Esophagus muscularis mucosa (tissue), 4 donors: ENCODE measurements around the gene L2HGDH. TPM values are rescaled to one million over a fixed set of nuclear protein-coding genes. Genes with fewer than 3 reads are reported as not detected.

Source experiments
- DNase-seq: peaks from one replicate; pipeline ENCODE4 v3.0.0-alpha.2; 2017; ENCODE audit errors: extremely low spot score
- H3K27ac ChIP-seq, 4 donors: fragments of 200-600 bp; sonication (generic); replicated peaks in 1 of 4; 1 replicate in 3 of 4; 2 replicates in 1 of 4; pipeline ENCODE4 v1.5.1; 2016 to 2019; ENCODE audit warnings: mild to moderate bottlenecking in 1 of 4
- H3K27me3 ChIP-seq, 4 donors: fragments of 200-600 bp; sonication (generic); one replicate each; pipeline versions ENCODE4 v1.5.1 to v1.6.0; 2016 to 2019
- H3K36me3 ChIP-seq, 4 donors: fragments of 200-600 bp; sonication (generic); one replicate each; pipeline ENCODE4 v1.5.1; 2016 to 2019
- H3K4me1 ChIP-seq, 4 donors: fragments of 200-600 bp; sonication (generic); one replicate each; pipeline ENCODE4 v1.5.1; 2016 to 2019
- H3K4me3 ChIP-seq, 4 donors: fragments of 200-600 bp; sonication (generic); 1 replicate in 2 of 4; 2 replicates in 2 of 4; pipeline ENCODE4 v1.5.1; 2016 to 2019; ENCODE audit warnings: mild to moderate bottlenecking in 4 of 4, moderate library complexity in 1 of 4
- H3K9me3 ChIP-seq, 4 donors: fragments of 200-600 bp; sonication (generic); 1 replicate in 3 of 4; 2 replicates in 1 of 4; pipeline ENCODE4 v1.5.1; 2016 to 2019
- CTCF ChIP-seq, 3 experiments: fragments of 200-600 bp in 2 of 3; fragments of 450-650 bp in 1 of 3; sonication (generic) in 2 of 3; IDR thresholded peaks; one replicate each; pipeline ENCODE4 v1.5.1; 2017 to 2019; ENCODE audit warnings: antibody characterized with exemption in 3 of 3, mild to moderate bottlenecking in 2 of 3, moderate library complexity in 1 of 3
- EP300 ChIP-seq: sonication (generic); formaldehyde crosslinking; IDR thresholded peaks from one replicate; pipeline ENCODE4 v1.6.1; 2017; ENCODE audit warnings: antibody characterized with exemption
- POLR2A ChIP-seq: fragments of 450-650 bp; IDR thresholded peaks from one replicate; pipeline ENCODE4 v1.6.1; 2017; ENCODE audit warnings: antibody characterized with exemption, moderate library complexity, mild to moderate bottlenecking, low read depth
- POLR2AphosphoS5 ChIP-seq, 2 donors: sonication (generic); formaldehyde crosslinking; IDR thresholded peaks; one replicate each; pipeline ENCODE4 v1.6.1; 2017; ENCODE audit warnings: antibody characterized with exemption in 2 of 2
- WGBS: methylation state at CpG from one replicate; pipeline ENCODE4 v1.1.5; 2018; 5-methylcytosine and 5-hydroxymethylcytosine counted together
- intact Hi-C: fragments of 100-400 bp; cut with DNase I; formaldehyde crosslinking; loops from one replicate; pipeline ENCODE4 v1.15.1; 2023
- total RNA-seq, 4 donors: library from RNA; depleted of rRNA; stranded (reverse); fragments of >200 nt; gene quantifications; one replicate each; pipeline versions ENCODE4 v1.1.0 to v1.2.1, GENCODE V29; 2016

Gene L2HGDH
- total RNA-seq, 4 donors from 2014 or later: 4.0 to 12.2 (median 7.7) TPM

GRCh38 chr14:50288146-50288545, 23.9 kb downstream of the L2HGDH start:
- intact Hi-C loops: no loop called here
- H3K9me3 ChIP-seq: no peaks in the 10 kb centered on the region
- TF ChIP-seq EP300: no peak
- no peak for TF ChIP-seq CTCF (IDR thresholded peaks at IDR 0.05)
- no peak for TF ChIP-seq POLR2A
- no peak for TF ChIP-seq POLR2AphosphoS5 (IDR thresholded peaks at IDR 0.05)

GRCh38 chr14:50285861-50286260, 26.2 kb downstream of the L2HGDH start:
- no peak overlapping the region for H3K4me3 ChIP-seq
- H3K4me1 ChIP-seq: no peaks in the 10 kb centered on the region
- no peaks in the 10 kb centered on the region for H3K9me3 ChIP-seq
- peaks cover 0 to 13% (median 0%) of the 10 kb centered on the region in 4 donors for H3K36me3 ChIP-seq
- no peak for DNase-seq
- no peak overlapping the region for H3K27ac ChIP-seq
- intact Hi-C loops: no loop called here
- H3K27me3 ChIP-seq: no peaks in the 10 kb centered on the region
- TF ChIP-seq POLR2A (no peak), POLR2AphosphoS5 (IDR thresholded peaks at IDR 0.05) (no peak), CTCF (IDR thresholded peaks at IDR 0.05) (no peak), EP300 (no peak)

More at GRCh38 chr14:50288146-50288545, 23.9 kb downstream of the L2HGDH start:
- H3K4me3 ChIP-seq: no peak overlapping the region
- WGBS: 97% methylated on average over 5 of the region's 5 CpGs
- no peaks in the 10 kb centered on the region for H3K4me1 ChIP-seq
- H3K27me3 ChIP-seq: no peaks in the 10 kb centered on the region
- H3K36me3 ChIP-seq: peaks cover 0 to 12% (median 0%) of the 10 kb centered on the region in 4 donors
- H3K27ac ChIP-seq: no peak overlapping the region
- no peak for DNase-seq

DNA sequence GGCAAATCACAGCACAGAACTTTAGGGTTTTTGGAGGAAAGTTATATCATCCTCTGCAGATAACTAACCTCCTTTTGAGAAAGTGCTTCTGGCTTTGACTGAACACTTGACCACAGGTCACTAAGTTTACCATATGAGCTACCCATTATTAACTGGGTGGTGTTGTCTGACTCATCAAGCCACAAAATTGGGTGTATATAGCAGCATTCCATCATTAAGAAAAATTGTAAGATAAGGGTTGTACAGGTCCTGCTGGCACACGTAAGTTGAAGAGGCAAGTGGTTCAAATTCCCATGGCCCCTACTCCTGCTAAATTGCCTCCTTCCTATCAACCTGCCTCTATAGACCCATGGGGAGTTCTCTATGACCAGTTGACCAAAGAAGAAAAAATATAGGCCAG, 39.5 kb downstream of the L2HGDH start:
- Histone ChIP-seq H3K27ac (no peak overlapping the region), H3K9me3 (no peaks in the 10 kb centered on the region), H3K4me1 (no peaks in the 10 kb centered on the region), H3K27me3 (no peaks in the 10 kb centered on the region), H3K4me3 (no peak overlapping the region), H3K36me3 (peaks cover 0 to 13% (median 0%) of the 10 kb centered on the region in 4 donors)
- intact Hi-C loops: no loop called here
- no peak for DNase-seq
- 100% methylated on average over 1 of the region's 1 CpG for WGBS
- TF ChIP-seq POLR2A: no peak
- TF ChIP-seq CTCF (IDR thresholded peaks at IDR 0.05): no peak
- no peak for TF ChIP-seq POLR2AphosphoS5 (IDR thresholded peaks at IDR 0.05)
- TF ChIP-seq EP300: no peak

DNA sequence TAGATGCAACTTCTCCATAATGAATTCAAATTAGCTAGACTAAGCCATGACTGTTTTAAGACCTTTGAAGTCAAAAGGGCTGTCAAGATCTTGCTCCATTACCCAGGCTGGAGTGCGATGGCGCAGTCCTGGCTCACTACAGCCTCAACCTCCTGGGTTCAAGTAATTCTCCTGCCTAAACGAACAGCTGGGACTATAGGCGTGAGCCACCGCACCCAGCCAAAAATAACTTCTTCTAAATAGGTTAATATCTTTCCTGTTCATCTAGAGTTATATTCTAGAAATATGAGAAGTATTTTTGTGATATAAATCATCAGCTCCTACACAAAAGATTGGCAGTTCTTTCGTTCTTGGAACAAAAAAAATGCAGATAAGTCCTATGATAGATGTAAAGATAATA, 41.1 kb downstream of the L2HGDH start:
- TF ChIP-seq POLR2AphosphoS5 (IDR thresholded peaks at IDR 0.05) (no peak), CTCF (IDR thresholded peaks at IDR 0.05) (no peak), EP300 (no peak), POLR2A (no peak)
- no peak for DNase-seq
- intact Hi-C loops: no loop called here
- Histone ChIP-seq H3K27ac (no peak overlapping the region), H3K36me3 (peaks cover 0 to 13% (median 0%) of the 10 kb centered on the region in 4 donors), H3K4me3 (no peak overlapping the region), H3K9me3 (no peaks in the 10 kb centered on the region), H3K27me3 (no peaks in the 10 kb centered on the region), H3K4me1 (no peaks in the 10 kb centered on the region)
- WGBS: 96% methylated on average over 6 of the region's 6 CpGs

- Histone ChIP-seq H3K27ac (no peak overlapping the region), H3K4me1 (no peaks in the 10 kb centered on the region), H3K4me3 (no peak overlapping the region), H3K27me3 (no peaks in the 10 kb centered on the region), H3K36me3 (peaks cover 0 to 19% (median 3%) of the 10 kb centered on the region in 4 donors), H3K9me3 (no peaks in the 10 kb centered on the region)
- intact Hi-C loops: no loop called here
- no peak for DNase-seq
- TF ChIP-seq POLR2AphosphoS5 (IDR thresholded peaks at IDR 0.05) (no peak), POLR2A (no peak), CTCF (IDR thresholded peaks at IDR 0.05) (no peak), EP300 (no peak)
These were observed 47.0 kb downstream of the L2HGDH start for GRCh38 chr14:50265029-50265428.
